ENCODE results near the gene PHC2. TPM values are rescaled to one million over a fixed set of nuclear protein-coding genes. Genes with fewer than 3 reads are reported as not detected.

The PHC2 gene
- total RNA-seq, 1 experiment from 2014 or later = 9.4 TPM

DNA sequence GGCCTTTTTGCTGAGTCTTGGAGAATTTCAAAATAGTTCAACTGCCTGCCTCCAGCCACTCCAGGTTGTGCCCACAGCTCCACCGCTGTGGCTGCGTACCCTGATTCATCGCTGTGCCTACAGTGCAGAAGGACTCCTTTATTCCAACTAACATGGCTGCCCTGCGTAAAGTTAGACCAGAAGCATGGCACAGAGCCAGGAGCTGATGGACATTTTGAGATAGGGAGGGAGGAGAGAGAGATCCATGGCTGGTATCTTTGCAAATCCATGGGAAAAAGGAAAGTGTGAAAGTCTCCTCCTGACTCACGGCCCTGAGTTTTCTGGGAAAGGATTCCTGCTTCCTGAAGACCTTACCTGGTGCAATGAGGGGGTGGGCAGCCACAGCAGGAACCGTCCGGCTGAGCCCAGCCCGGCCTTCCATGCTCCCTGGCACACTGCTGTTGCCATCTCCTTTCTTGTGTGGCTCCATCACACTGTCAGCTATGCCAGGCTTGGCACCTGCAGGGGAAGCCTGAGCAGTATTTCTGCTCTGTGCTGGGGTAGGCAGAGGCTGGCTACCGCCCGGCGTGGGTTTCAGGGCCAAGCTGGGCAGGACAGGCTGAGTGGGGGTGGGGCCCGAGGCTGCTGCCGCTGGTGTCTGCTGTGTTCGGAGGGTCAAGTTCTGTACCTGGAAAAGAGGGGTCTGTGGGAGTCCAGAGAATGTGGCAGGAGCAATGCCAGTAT is 64.0 kb downstream of the PHC2 start:
- H2BK120ac ChIP-seq (ENCODE audit: low read depth, low read length, poor library complexity, severe bottlenecking) = no peak overlapping the region
- no peaks in the 10 kb centered on the region for H3K79me2 ChIP-seq (ENCODE audit: insufficient read depth, low read length)
- Mint-ChIP-seq H3K36me3 (ENCODE audit: insufficient read depth in 1 of 3, low read depth in 3 of 3) (peaks cover 0 to 3% (median 0%) of the 10 kb centered on the region in 3 experiments; a peak in 1 of 7 replicates), H3K9me3 (peaks cover 0 to 2% of the 10 kb centered on the region in 2 experiments; a peak in 1 of 5 replicates), H3K27ac (peak overlapping the region in 1 of 3 experiments; percentile 37; a peak in 1 of 7 replicates), H3K4me1 (peaks cover 41 to 47% of the 10 kb centered on the region in 2 experiments), H3K27me3 (ENCODE audit: low read depth) (peaks cover 20% of the 10 kb centered on the region), H3K4me3 (no peak overlapping the region; a peak in 1 of 5 replicates)
- whole genome bisulfite sequencing (ENCODE audit: extremely low coverage, insufficient read length, low lambda C conversion rate) = no CpG with 5 or more reads among the region's 14 CpGs
- no peaks in the 10 kb centered on the region for H4K20me1 ChIP-seq (ENCODE audit: control insufficient read depth, insufficient read depth, insufficient read length)
- no peak overlapping the region for H3K18ac ChIP-seq (ENCODE audit: insufficient read length, low read depth, low read length)
- no peak overlapping the region for H2AFZ ChIP-seq (ENCODE audit: low read length)
- no peak overlapping the region for H3K4ac ChIP-seq (ENCODE audit: low read depth, low read length)
- H3K23ac ChIP-seq (ENCODE audit: insufficient read length, low read depth, low read length) = no peak overlapping the region
- H3K4me2 ChIP-seq (ENCODE audit: insufficient read depth, insufficient read length, low read length) = no peak overlapping the region
- no peak overlapping the region for H2BK20ac ChIP-seq (ENCODE audit: low read depth, low read length, poor library complexity, severe bottlenecking)
- no peak overlapping the region for H2BK15ac ChIP-seq (ENCODE audit: low read depth, low read length)
- no peak overlapping the region; the same call in 1 of the 2 replicates for H3K14ac ChIP-seq (ENCODE audit: insufficient read depth, low read length)
- no peaks in the 10 kb centered on the region for H3K9me3 ChIP-seq (ENCODE audit: control insufficient read depth, low read depth, low read length)
- no peak overlapping the region for H2BK5ac ChIP-seq (ENCODE audit: insufficient read length, low read length)
- no peak overlapping the region for H2AK5ac ChIP-seq (ENCODE audit: insufficient read length, low read length)
- H3K9ac ChIP-seq (ENCODE audit: extremely low read depth, insufficient read length, low read length) = no peak overlapping the region
- H3T11ph ChIP-seq (ENCODE audit: low read length) = no peak overlapping the region
- DNase-seq = no peak
- H4K91ac ChIP-seq (ENCODE audit: insufficient read length, low read depth, low read length) = no peak overlapping the region
- H3K27me3 ChIP-seq (ENCODE audit: insufficient read depth, low read length) = no peaks in the 10 kb centered on the region
- no peak overlapping the region for H4K8ac ChIP-seq (replicated peaks; ENCODE audit: insufficient read length, low read depth, low read length)
- H3K79me1 ChIP-seq (ENCODE audit: insufficient read depth, low read depth, low read length, poor library complexity, severe bottlenecking) = no peaks in the 10 kb centered on the region
- TF ChIP-seq CTCF (conservative IDR thresholded peaks at IDR 0.05) = no peak
- no peak overlapping the region for H3K56ac ChIP-seq (ENCODE audit: insufficient read length, low read depth, low read length)
- no peak overlapping the region for H2BK12ac ChIP-seq (ENCODE audit: insufficient read length, low read depth, low read length)
- no peak overlapping the region for H3K27ac ChIP-seq (ENCODE audit: insufficient read length, low read depth, low read length)
- H3K23me2 ChIP-seq (ENCODE audit: insufficient read length, low read depth, low read length, poor library complexity, severe bottlenecking) = no peaks in the 10 kb centered on the region
- H3K4me1 ChIP-seq (ENCODE audit: insufficient read depth, low read length) = peaks cover 14% of the 10 kb centered on the region; the same call in 1 of the 2 replicates
- no peak overlapping the region for H4K5ac ChIP-seq (ENCODE audit: insufficient read length, low read depth, low read length)

Measured in H9 (cell line).